C4-2B (cell line): ENCODE measurements around the gene DHX32.

Source experiments
- ZFX ChIP-seq: fragments of 450-650 bp; IDR thresholded peaks from 2 replicates; pipeline ENCODE4 v1.6.1; 2017
- TF ChIP-seq, protein P1 (sequence below): fragments of 450-650 bp; conservative IDR thresholded peaks from 2 replicates; pipeline ENCODE4 v1.5.1; 2017; ENCODE audit warnings: mild to moderate bottlenecking

DNA sequence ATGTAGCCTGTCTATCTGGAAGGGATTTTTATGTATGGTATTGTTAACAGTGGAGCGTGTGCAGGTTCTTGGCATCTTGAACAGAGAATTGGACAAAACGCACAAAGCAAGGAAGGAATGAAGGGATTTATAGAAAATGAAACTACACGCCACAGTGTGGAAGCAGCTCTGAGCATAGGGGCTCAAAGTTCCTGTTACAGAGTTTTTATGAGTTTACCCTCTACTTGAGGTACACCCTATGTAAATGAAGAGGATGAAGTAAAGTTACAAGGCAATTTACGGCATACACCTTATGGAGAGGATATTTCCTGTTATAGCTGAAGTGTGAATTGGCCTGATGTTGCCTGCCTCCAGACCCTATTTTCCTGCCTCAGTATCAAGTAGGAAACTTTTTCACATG, 48.5 kb upstream of the DHX32 start:
- TF ChIP-seq, protein P1, sequence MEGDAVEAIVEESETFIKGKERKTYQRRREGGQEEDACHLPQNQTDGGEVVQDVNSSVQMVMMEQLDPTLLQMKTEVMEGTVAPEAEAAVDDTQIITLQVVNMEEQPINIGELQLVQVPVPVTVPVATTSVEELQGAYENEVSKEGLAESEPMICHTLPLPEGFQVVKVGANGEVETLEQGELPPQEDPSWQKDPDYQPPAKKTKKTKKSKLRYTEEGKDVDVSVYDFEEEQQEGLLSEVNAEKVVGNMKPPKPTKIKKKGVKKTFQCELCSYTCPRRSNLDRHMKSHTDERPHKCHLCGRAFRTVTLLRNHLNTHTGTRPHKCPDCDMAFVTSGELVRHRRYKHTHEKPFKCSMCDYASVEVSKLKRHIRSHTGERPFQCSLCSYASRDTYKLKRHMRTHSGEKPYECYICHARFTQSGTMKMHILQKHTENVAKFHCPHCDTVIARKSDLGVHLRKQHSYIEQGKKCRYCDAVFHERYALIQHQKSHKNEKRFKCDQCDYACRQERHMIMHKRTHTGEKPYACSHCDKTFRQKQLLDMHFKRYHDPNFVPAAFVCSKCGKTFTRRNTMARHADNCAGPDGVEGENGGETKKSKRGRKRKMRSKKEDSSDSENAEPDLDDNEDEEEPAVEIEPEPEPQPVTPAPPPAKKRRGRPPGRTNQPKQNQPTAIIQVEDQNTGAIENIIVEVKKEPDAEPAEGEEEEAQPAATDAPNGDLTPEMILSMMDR: no peak
- TF ChIP-seq ZFX: no peak
